Measurements from ENCODE around the gene CNP. TPM values are rescaled to one million over a fixed set of nuclear protein-coding genes. Genes with fewer than 3 reads are reported as not detected.

Gene CNP
- total RNA-seq, 1 experiment from 2014 or later: 79.9 TPM

GRCh38 chr17:41956522-41956921 is 10.1 kb upstream of the CNP start:
- intact Hi-C loops (cut with micrococcal nuclease; ENCODE audit: unreplicated experiment) (no loop called here), in situ Hi-C loops (cut with HindIII; ENCODE audit: low pct_unique_long_range_greater_than_20kb, low sequenced_read_pairs) (no loop called here)
- DNase-seq (ENCODE audit: low read depth, low spot score) (no peak), ATAC-seq (no peak)
- Histone ChIP-seq H3K4me3 (ENCODE audit: low read depth in 2 of 2, low read length in 2 of 2) (no peak overlapping the region), H3K27ac (ENCODE audit: low read length) (no peak overlapping the region), H3K27me3 (ENCODE audit: control insufficient read depth, insufficient read depth, low read length) (no peaks in the 10 kb centered on the region), H3K4me1 (ENCODE audit: control insufficient read depth, insufficient read depth, low read length) (no peaks in the 10 kb centered on the region; the same call in 1 of the 2 replicates), H3K9me3 (ENCODE audit: control insufficient read depth, insufficient read depth, low read depth, low read length) (no peaks in the 10 kb centered on the region), H3K36me3 (ENCODE audit: control insufficient read depth, insufficient read depth, low read length) (no peaks in the 10 kb centered on the region)
- no TSS peak for BruUV-seq (replicated peaks)
- POLR2A ChIA-PET: no interaction called here
- CTCF ChIA-PET: no interaction called here
- TF ChIP-seq REST (IDR thresholded peaks at IDR 0.05; ENCODE audit: insufficient read depth in 1 of 2, low read depth in 2 of 2, low read length in 1 of 2) (no peak), SIN3A (IDR thresholded peaks at IDR 0.05; ENCODE audit: borderline replicate concordance, insufficient read depth, low read depth, low read length) (no peak), CTCF (IDR thresholded peaks at IDR 0.05) (no peak), TCF7L2 (IDR thresholded peaks at IDR 0.05; ENCODE audit: low read depth, low read length) (no peak), POLR2AphosphoS5 (IDR thresholded peaks at IDR 0.05; ENCODE audit: low read depth, low read length) (no peak)

GRCh38 chr17:41957031-41957868 is 9.3 kb upstream of the CNP start:
- no TSS peak for BruUV-seq (replicated peaks)
- H3K36me3 ChIP-seq (ENCODE audit: control insufficient read depth, insufficient read depth, low read length): no peaks in the 10 kb centered on the region
- ChIA-PET POLR2A (no interaction called here), CTCF (interaction anchor here (1.0 kb wide), 1 partner anchor 27 kb away, joined by 3 read pairs; the partner anchor contains the start of gene ODAD4)
- H3K4me1 ChIP-seq (ENCODE audit: control insufficient read depth, insufficient read depth, low read length): no peaks in the 10 kb centered on the region; the same call in 1 of the 2 replicates
- H3K27ac ChIP-seq (ENCODE audit: low read length): no peak overlapping the region
- in situ Hi-C loops (cut with HindIII; ENCODE audit: low pct_unique_long_range_greater_than_20kb, low sequenced_read_pairs) (no loop called here), intact Hi-C loops (cut with micrococcal nuclease; ENCODE audit: unreplicated experiment) (no loop called here)
- no peaks in the 10 kb centered on the region for H3K9me3 ChIP-seq (ENCODE audit: control insufficient read depth, insufficient read depth, low read depth, low read length)
- H3K4me3 ChIP-seq (ENCODE audit: low read depth in 2 of 2, low read length in 2 of 2): no peak overlapping the region
- TF ChIP-seq CTCF (IDR thresholded peaks at IDR 0.05) (no peak), REST (IDR thresholded peaks at IDR 0.05; ENCODE audit: insufficient read depth in 1 of 2, low read depth in 2 of 2, low read length in 1 of 2) (no peak), SIN3A (IDR thresholded peaks at IDR 0.05; ENCODE audit: borderline replicate concordance, insufficient read depth, low read depth, low read length) (no peak), POLR2AphosphoS5 (IDR thresholded peaks at IDR 0.05; ENCODE audit: low read depth, low read length) (no peak), TCF7L2 (IDR thresholded peaks at IDR 0.05; ENCODE audit: low read depth, low read length) (no peak)
- no peaks in the 10 kb centered on the region for H3K27me3 ChIP-seq (ENCODE audit: control insufficient read depth, insufficient read depth, low read length)
- DNase-seq (ENCODE audit: low read depth, low spot score): no peak
- no peak for ATAC-seq

Data from Panc1 (cell line).